Endothelial cell of umbilical vein (primary cell): ENCODE data around the gene ZNF316. TPM values are rescaled to one million over a fixed set of nuclear protein-coding genes. Genes with fewer than 3 reads are reported as not detected.

Experiments
- BruUV-seq: library from RNA; stranded (reverse); fragments of 400-500 nt; replicated peaks from 2 replicates; lab custom pipeline; 2021; lab: Mats Ljungman, UMichigan
- CTCF ChIA-PET: fragments of 300-600, 350-600 bp; sonication (Branson Sonifier 250); formaldehyde crosslinking; loops from one replicate; lab custom pipeline; 2021; ENCODE audit warnings: antibody characterized with exemption, inconsistent platforms; lab: Charles Lee
- POLR2A ChIA-PET: fragments of 300-600, 350-600 bp; sonication (Branson Sonifier 250); formaldehyde crosslinking; loops from one replicate; lab custom pipeline; 2021; ENCODE audit warnings: antibody characterized with exemption, inconsistent platforms; lab: Charles Lee
- DNase-seq: peaks from one replicate; pipeline ENCODE4 v3.0.0-alpha.2; 2011; ENCODE audit warnings: low read depth, low spot score
- FAIRE-seq: peaks from 2 replicates; lab custom pipeline; 2011; peaks lifted over from hg19 to GRCh38; lab: Jason Lieb, UNC
- H2AFZ ChIP-seq: 2 replicates; pipeline ENCODE4 v1.6.0; 2012; ENCODE audit warnings: low read depth, low read length, control low read depth, inconsistent platforms
- H3K27ac ChIP-seq: 2 replicates; pipeline ENCODE4 v1.5.1; 2011; ENCODE audit warnings: low read depth, mild to moderate bottlenecking, control low read depth, low read length, moderate library complexity; ENCODE audit not compliant: insufficient read depth
- H3K27me3 ChIP-seq, 2 experiments: 2 replicates each; pipeline versions ENCODE4 v1.6.0 to v1.6.1; 2011; ENCODE audit warnings: low read length in 2 of 2, mixed read lengths in 1 of 2; ENCODE audit not compliant: control insufficient read depth in 2 of 2, insufficient read depth in 2 of 2
- H3K36me3 ChIP-seq, 2 experiments: 2 replicates in 1 of 2; 3 replicates in 1 of 2; pipeline ENCODE4 v1.5.1; 2011; ENCODE audit warnings: low read length in 2 of 2, mild to moderate bottlenecking in 1 of 2, moderate library complexity in 1 of 2; ENCODE audit not compliant: control insufficient read depth in 2 of 2, insufficient read depth in 2 of 2; ENCODE audit errors: extremely low read depth in 1 of 2
- H3K4me1 ChIP-seq: 3 replicates; pipeline ENCODE4 v1.5.1; 2011; ENCODE audit warnings: mild to moderate bottlenecking, low read length; ENCODE audit not compliant: control insufficient read depth, insufficient read depth; ENCODE audit errors: extremely low read depth
- H3K4me2 ChIP-seq: 2 replicates; pipeline ENCODE4 v1.6.1; 2011; ENCODE audit warnings: low read length, control low read depth, mixed read lengths; ENCODE audit not compliant: insufficient read depth
- H3K4me3 ChIP-seq, 3 experiments: fragments of 200-600 bp in 1 of 3; sonication (generic), shearing (Covaris generic) in 1 of 3; replicated peaks in 1 of 3; 2 replicates each; pipeline ENCODE4 v1.5.1; 2011 to 2016; ENCODE audit warnings: control low read depth in 3 of 3, low read length in 3 of 3, mild to moderate bottlenecking in 2 of 3, inconsistent platforms in 1 of 3, low read depth in 1 of 3, moderate library complexity in 1 of 3; ENCODE audit not compliant: insufficient read depth in 1 of 3
- H3K79me2 ChIP-seq: 2 replicates; pipeline ENCODE4 v1.6.0; 2012; ENCODE audit warnings: low read length, inconsistent platforms; ENCODE audit not compliant: control insufficient read depth, insufficient read depth
- H3K9ac ChIP-seq: replicated peaks from 2 replicates; pipeline ENCODE3; 2011; ENCODE audit warnings: low read length, control low read depth; ENCODE audit not compliant: insufficient read depth; ENCODE audit errors: extremely low read depth
- H3K9me1 ChIP-seq: replicated peaks from 3 replicates; pipeline ENCODE4 v1.6.0; 2011; ENCODE audit warnings: mild to moderate bottlenecking, low read length; ENCODE audit not compliant: control insufficient read depth, insufficient read depth; ENCODE audit errors: extremely low read depth
- H3K9me3 ChIP-seq: replicated peaks from 2 replicates; pipeline ENCODE4 v1.5.1; 2012; ENCODE audit warnings: low read length, inconsistent platforms; ENCODE audit not compliant: control insufficient read depth, insufficient read depth
- H4K20me1 ChIP-seq: replicated peaks from 2 replicates; pipeline ENCODE3; 2011; ENCODE audit warnings: mild to moderate bottlenecking, low read length; ENCODE audit not compliant: control insufficient read depth, insufficient read depth; ENCODE audit errors: extremely low read depth
- CTCF ChIP-seq, 2 donors: IDR thresholded peaks; 1 replicate in 1 of 2; 2 replicates in 1 of 2; pipeline ENCODE4 v1.5.1; 2011; ENCODE audit warnings: low read length in 2 of 2, mild to moderate bottlenecking in 2 of 2, moderate library complexity in 2 of 2, control low read depth in 1 of 2, inconsistent platforms in 1 of 2, low read depth in 1 of 2; ENCODE audit not compliant: insufficient read depth in 1 of 2; ENCODE audit errors: extremely low read depth in 1 of 2
- EZH2 ChIP-seq: IDR thresholded peaks from 2 replicates; pipeline ENCODE4 v1.6.1; 2012; ENCODE audit warnings: borderline replicate concordance, low read depth, mild to moderate bottlenecking, moderate library complexity, low read length, inconsistent platforms; ENCODE audit not compliant: severe bottlenecking
- FOS ChIP-seq: IDR thresholded peaks from 2 replicates; pipeline ENCODE4 v1.6.1; 2011; ENCODE audit warnings: mild to moderate bottlenecking, low read length, moderate library complexity, borderline replicate concordance; ENCODE audit not compliant: insufficient read depth
- GATA2 ChIP-seq: IDR thresholded peaks from 2 replicates; pipeline ENCODE4 v1.7.0; 2011; ENCODE audit warnings: low read depth, mild to moderate bottlenecking, moderate library complexity, mixed read lengths, low read length; ENCODE audit not compliant: insufficient read length, insufficient read depth
- JUN ChIP-seq: IDR thresholded peaks from 2 replicates; pipeline ENCODE4 v1.6.1; 2011; ENCODE audit warnings: borderline replicate concordance, low read depth; ENCODE audit not compliant: insufficient read length, insufficient read depth
- MYC ChIP-seq: IDR thresholded peaks from one replicate; pipeline ENCODE4 v1.6.1; 2011; ENCODE audit warnings: mild to moderate bottlenecking, low read depth, low read length
- POLR2A ChIP-seq: IDR thresholded peaks from 2 replicates; pipeline ENCODE4 v1.6.1; 2012; ENCODE audit warnings: low read depth, mild to moderate bottlenecking, control low read depth, low read length
- POLR2AphosphoS5 ChIP-seq: IDR thresholded peaks from 2 replicates; pipeline ENCODE4 v1.6.1; 2012; ENCODE audit warnings: low read depth, mild to moderate bottlenecking, control low read depth, low read length, moderate library complexity; ENCODE audit not compliant: insufficient read depth
- dilution Hi-C: fragments of 300-500 bp; cut with MboI; formaldehyde crosslinking; loops from one replicate; pipeline ENCODE4 v1.15.0; 2019; ENCODE audit warnings: low sequenced_read_pairs; ENCODE audit not compliant: extremely low pct_ligation_motif_present
- intact Hi-C: fragments of 100-400 bp; cut with micrococcal nuclease; formaldehyde crosslinking; loops from one replicate; pipeline ENCODE4 v1.10.0; 2022
- polyA plus RNA-seq, 4 experiments: library from polyadenylated mRNA; depleted of rRNA in 3 of 4; stranded (reverse) in 3 of 4; unstranded in 1 of 4; fragments of >200 nt; gene quantifications; 2 replicates each; pipeline versions ENCODE4 v1.2.1 to v1.2.3, GENCODE V29; 2011 to 2012; ENCODE audit warnings: missing spikeins in 1 of 4
- total RNA-seq: library from RNA; stranded (reverse); gene quantifications from 2 replicates; pipeline ENCODE4 v1.2.3, GENCODE V29; 2021
- TF ChIP-seq, protein P1 (sequence below): IDR thresholded peaks from 2 replicates; pipeline ENCODE4 v1.6.1; 2011; ENCODE audit not compliant: insufficient read depth, insufficient read length

Gene ZNF316
- total and polyA plus RNA-seq, 2 donors (not counting 3 experiments of a cell fraction or from before 2014, with no cell fraction given): 7.7 to 23.8 TPM

DNA sequence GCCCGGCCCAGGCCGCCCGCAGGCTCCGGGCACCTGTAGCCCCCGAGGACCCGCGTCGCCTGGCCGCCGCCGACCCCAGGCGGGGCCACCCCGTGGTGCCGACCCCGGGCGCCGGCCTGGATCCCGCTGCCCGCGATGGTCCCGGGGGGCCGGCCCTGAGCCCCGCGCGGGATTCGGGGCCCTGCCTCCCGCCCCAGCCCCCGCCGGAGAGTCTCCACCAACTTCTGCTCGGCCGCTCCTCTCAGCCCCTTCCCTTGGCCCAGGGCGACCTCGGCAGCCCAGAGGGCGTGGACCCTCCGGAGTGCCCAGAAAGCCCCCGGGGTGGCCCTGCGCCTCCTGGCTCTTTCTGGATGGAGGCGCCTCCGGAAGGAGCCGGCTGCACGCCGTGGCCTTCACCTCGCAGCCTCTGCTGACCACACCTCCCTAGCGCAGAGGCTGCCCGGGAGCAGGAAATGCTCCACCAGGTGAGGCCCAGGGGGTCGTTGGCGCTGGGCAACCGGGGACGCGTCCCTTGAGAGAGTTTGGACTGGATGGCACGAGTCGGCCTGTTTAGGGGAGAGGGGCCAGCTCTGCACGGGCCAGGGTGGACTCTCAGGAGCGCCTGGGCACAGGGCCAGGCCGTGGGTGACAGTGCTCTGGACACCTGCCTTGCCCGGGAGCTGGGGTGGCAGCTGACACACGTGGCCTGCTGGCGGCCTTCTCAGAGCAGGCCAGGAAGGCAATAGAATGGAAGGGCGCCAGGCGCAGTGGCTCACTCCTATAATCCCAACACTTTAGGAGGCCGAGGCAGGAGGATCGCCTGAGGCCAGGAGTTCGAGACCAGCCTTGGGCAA, 21.2 kb upstream of the ZNF316 start:
- no peaks in the 10 kb centered on the region for H3K36me3 ChIP-seq
- peak overlapping the region; percentile 38 for H2AFZ ChIP-seq
- intact Hi-C loops (no loop called here), dilution Hi-C loops (no loop called here)
- H3K9me3 ChIP-seq: no peaks in the 10 kb centered on the region
- H3K4me2 ChIP-seq: peak overlapping the region; percentile 23
- BruUV-seq: no TSS peak
- no peaks in the 10 kb centered on the region for H3K9me1 ChIP-seq
- TF ChIP-seq EZH2: peak; percentile 67
- TF ChIP-seq MYC: no peak
- CTCF ChIA-PET: no interaction called here
- POLR2A ChIA-PET: no interaction called here
- no peaks in the 10 kb centered on the region for H3K4me1 ChIP-seq
- H3K79me2 ChIP-seq: no peaks in the 10 kb centered on the region
- no peak for FAIRE-seq
- H3K27ac ChIP-seq: no peak overlapping the region
- peak overlapping the region in 1 of 3 experiments; percentile 31 for H3K4me3 ChIP-seq
- no peaks in the 10 kb centered on the region for H4K20me1 ChIP-seq
- peaks cover 18 to 24% of the 10 kb centered on the region in 2 experiments for H3K27me3 ChIP-seq
- DNase-seq: no peak
- H3K9ac ChIP-seq: no peak overlapping the region

GRCh38 chr7:6616854-6617643, 20.1 kb upstream of the ZNF316 start:
- no peaks in the 10 kb centered on the region for H3K79me2 ChIP-seq
- H3K36me3 ChIP-seq: no peaks in the 10 kb centered on the region
- intact Hi-C loops (no loop called here), dilution Hi-C loops (no loop called here)
- no peaks in the 10 kb centered on the region for H3K9me1 ChIP-seq
- H3K9ac ChIP-seq: no peak overlapping the region
- no peak overlapping the region for H3K4me3 ChIP-seq
- H3K27ac ChIP-seq: no peak overlapping the region
- no peaks in the 10 kb centered on the region for H4K20me1 ChIP-seq
- H2AFZ ChIP-seq: no peak overlapping the region
- no peak overlapping the region for H3K4me2 ChIP-seq
- no TSS peak for BruUV-seq
- TF ChIP-seq FOS (no peak), GATA2 (no peak), CTCF (IDR thresholded peaks at IDR 0.05; ENCODE audit: extremely low read depth in 1 of 2, insufficient read depth in 1 of 2, low read depth in 1 of 2, low read length in 2 of 2) (no peak), JUN (no peak), POLR2A (no peak), EZH2 (no peak), MYC (no peak), POLR2AphosphoS5 (no peak)
- TF ChIP-seq, protein P1, sequence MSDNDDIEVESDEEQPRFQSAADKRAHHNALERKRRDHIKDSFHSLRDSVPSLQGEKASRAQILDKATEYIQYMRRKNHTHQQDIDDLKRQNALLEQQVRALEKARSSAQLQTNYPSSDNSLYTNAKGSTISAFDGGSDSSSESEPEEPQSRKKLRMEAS: no peak
- H3K27me3 ChIP-seq: peaks cover 18 to 24% of the 10 kb centered on the region in 2 experiments
- ChIA-PET CTCF (no interaction called here), POLR2A (no interaction called here)
- DNase-seq (no peak), FAIRE-seq (no peak)
- H3K4me1 ChIP-seq: no peaks in the 10 kb centered on the region
- H3K9me3 ChIP-seq: no peaks in the 10 kb centered on the region
